GM23248 (cell line): ENCODE data around the gene LRATD1. TPM values are rescaled to one million over a fixed set of nuclear protein-coding genes. Genes with fewer than 3 reads are reported as not detected.

ENCODE experiments used
- DNase-seq: peaks from one replicate; pipeline ENCODE4 v3.0.0-alpha.2; 2015
- H2AFZ ChIP-seq: fragments of 200-600 bp; sonication (generic); 2 replicates; pipeline ENCODE4 v1.6.1; 2016; ENCODE audit warnings: antibody characterized with exemption
- H3F3A ChIP-seq: fragments of 200-600 bp; sonication (generic); 2 replicates; pipeline ENCODE4 v1.6.1; 2016; ENCODE audit warnings: mild to moderate bottlenecking, antibody characterized with exemption, mixed run types; ENCODE audit not compliant: insufficient read depth
- H3K27ac ChIP-seq: fragments of 200-600 bp; sonication (generic); 2 replicates; pipeline ENCODE4 v1.5.1; 2016; ENCODE audit warnings: mild to moderate bottlenecking
- H3K27me3 ChIP-seq: fragments of 200-600 bp; sonication (generic); replicated peaks from 2 replicates; pipeline ENCODE4 v1.6.1; 2016; ENCODE audit warnings: mild to moderate bottlenecking; ENCODE audit not compliant: insufficient read depth
- H3K36me3 ChIP-seq: fragments of 200-600 bp; sonication (generic); 2 replicates; pipeline ENCODE4 v1.6.1; 2016; ENCODE audit warnings: low read depth, mild to moderate bottlenecking
- H3K4me1 ChIP-seq: fragments of 200-600 bp; sonication (generic); 2 replicates; pipeline ENCODE4 v1.6.1; 2016; ENCODE audit warnings: mild to moderate bottlenecking; ENCODE audit not compliant: insufficient read depth
- H3K4me2 ChIP-seq: fragments of 200-600 bp; sonication (generic); one replicate; pipeline ENCODE4 v1.6.1; 2016; ENCODE audit warnings: mild to moderate bottlenecking; ENCODE audit not compliant: unreplicated experiment
- H3K4me3 ChIP-seq: fragments of 200-600 bp; sonication (generic); 2 replicates; pipeline ENCODE4 v1.5.1; 2016; ENCODE audit warnings: mild to moderate bottlenecking
- H3K79me2 ChIP-seq: fragments of 200-600 bp; sonication (generic); 2 replicates; pipeline ENCODE4 v1.6.1; 2016; ENCODE audit warnings: mild to moderate bottlenecking; ENCODE audit not compliant: insufficient read depth
- H3K9ac ChIP-seq: fragments of 200-600 bp; sonication (generic); 2 replicates; pipeline ENCODE4 v1.6.1; 2016; ENCODE audit warnings: mild to moderate bottlenecking
- H3K9me2 ChIP-seq: fragments of 200-600 bp; sonication (generic); 2 replicates; pipeline ENCODE4 v1.6.1; 2016; ENCODE audit warnings: mixed run types, mild to moderate bottlenecking, moderate library complexity; ENCODE audit not compliant: insufficient read depth
- H3K9me3 ChIP-seq: fragments of 200-600 bp; sonication (generic); one replicate; pipeline ENCODE4 v1.6.1; 2017; ENCODE audit warnings: low read depth
- H4K20me1 ChIP-seq: fragments of 200-600 bp; sonication (generic); 2 replicates; pipeline ENCODE4 v1.6.0; 2016; ENCODE audit not compliant: insufficient read depth
- EZH2 ChIP-seq: fragments of 200-600 bp; sonication (generic); IDR thresholded peaks from 2 replicates; pipeline ENCODE4 v1.6.1; 2018; ENCODE audit warnings: antibody characterized with exemption, mild to moderate bottlenecking; ENCODE audit not compliant: insufficient read depth, poor library complexity, severe bottlenecking
- EZH2phosphoT487 ChIP-seq: fragments of 200-600 bp; sonication (generic); IDR thresholded peaks from 2 replicates; pipeline ENCODE4 v1.6.1; 2018; ENCODE audit warnings: antibody characterized with exemption, moderate library complexity, mild to moderate bottlenecking, low read depth; ENCODE audit not compliant: insufficient read depth
- WGBS, 2 experiments: methylation state at CpG; one replicate each; pipeline ENCODE4 v1.1.6; 2015 to 2017; ENCODE audit warnings: low lambda C conversion rate in 2 of 2, low coverage in 1 of 2; ENCODE audit errors: missing lambda C conversion rate in 2 of 2; 5-methylcytosine and 5-hydroxymethylcytosine counted together
- in situ Hi-C: fragments of 300-500 bp; cut with MboI; formaldehyde crosslinking; loops from 2 replicates; pipeline ENCODE4 v1.15.0; 2020
- polyA plus RNA-seq: library from polyadenylated mRNA; unstranded; fragments of >200 nt; fragmentation: Nextera tagmentation; extraction: Ambion mirVana; gene quantifications from 2 replicates; pipeline ENCODE4 v1.2.1, GENCODE V29; 2016
- total RNA-seq: library from RNA; depleted of rRNA; stranded (reverse); fragments of >200 nt; shearing (Covaris generic); gene quantifications from 2 replicates; pipeline ENCODE4 v1.2.3, GENCODE V29; 2014

Gene LRATD1
- total and polyA plus RNA-seq, 2 experiments from 2014 or later: 1.2 to 1.3 TPM

DNA sequence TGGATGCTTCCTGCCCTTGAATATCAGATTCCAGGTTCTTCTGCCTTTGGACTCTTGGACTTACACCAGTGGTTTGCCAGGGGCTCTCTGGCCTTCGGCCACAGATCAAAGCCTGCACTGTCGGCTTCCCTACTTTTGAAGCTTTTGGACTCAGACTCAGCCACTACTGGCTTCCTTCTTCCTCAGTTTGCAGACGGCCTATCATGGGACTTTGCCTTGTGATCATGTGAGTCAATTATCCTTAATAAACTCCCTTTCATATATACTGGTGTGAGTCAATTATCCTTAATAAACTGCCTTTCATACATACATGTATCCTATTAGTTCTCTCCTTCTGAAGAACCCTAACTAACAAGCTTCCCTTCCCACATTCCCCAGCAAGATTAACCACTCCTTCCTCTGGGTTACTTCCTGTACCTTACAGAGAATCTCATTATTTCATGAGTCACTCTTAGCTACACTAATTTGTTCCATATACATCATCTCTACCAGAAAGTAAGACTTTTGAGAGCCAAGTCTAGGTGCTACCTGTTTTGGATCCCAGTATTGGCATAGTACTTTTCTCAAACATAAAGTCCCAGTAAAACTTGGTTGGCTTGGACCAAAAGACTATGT, 31.3 kb upstream of the LRATD1 start:
- Histone ChIP-seq H3K4me2 (no peak overlapping the region), H3F3A (no peaks in the 10 kb centered on the region), H3K36me3 (no peaks in the 10 kb centered on the region), H3K79me2 (no peaks in the 10 kb centered on the region), H3K9me2 (no peaks in the 10 kb centered on the region), H3K27me3 (0 out of 2 replicates have a peak, but pooled peaks cover 4% of the 10 kb centered on the region), H3K4me1 (no peaks in the 10 kb centered on the region), H2AFZ (no peak overlapping the region), H3K9ac (no peak overlapping the region), H3K9me3 (peaks cover 3% of the 10 kb centered on the region), H3K4me3 (no peak overlapping the region), H4K20me1 (no peaks in the 10 kb centered on the region), H3K27ac (no peak overlapping the region)
- in situ Hi-C loops: no loop called here
- WGBS, 2 experiments: 41 to 52% methylated on average over 3 of the region's 3 CpGs
- DNase-seq: no peak
- TF ChIP-seq EZH2 (no peak), EZH2phosphoT487 (no peak)

DNA sequence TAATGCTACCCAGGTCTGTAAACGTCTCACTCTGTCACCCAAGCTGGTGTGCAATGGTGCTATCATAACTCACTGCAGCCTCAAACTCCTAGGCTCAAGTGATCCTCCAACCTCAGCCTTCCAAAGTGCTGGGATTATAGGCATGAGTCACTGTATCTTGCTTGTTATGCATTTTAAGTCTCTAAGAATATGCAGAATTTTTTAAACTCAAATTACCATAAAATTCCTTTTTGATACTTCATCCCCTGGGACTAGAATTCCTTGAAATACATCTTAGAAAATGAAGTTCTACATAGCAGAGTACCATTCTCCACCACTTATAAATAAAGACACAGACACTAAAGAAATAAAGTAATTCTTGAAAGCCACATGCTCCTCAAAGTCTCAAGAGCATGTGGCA, 30.2 kb upstream of the LRATD1 start:
- Histone ChIP-seq H3K9me3 (peaks cover 3% of the 10 kb centered on the region), H3K36me3 (no peaks in the 10 kb centered on the region), H3K4me1 (no peaks in the 10 kb centered on the region), H4K20me1 (no peaks in the 10 kb centered on the region), H3F3A (no peaks in the 10 kb centered on the region), H3K4me3 (no peak overlapping the region), H3K9me2 (no peaks in the 10 kb centered on the region), H2AFZ (no peak overlapping the region), H3K27me3 (0 out of 2 replicates have a peak, but pooled peaks cover 4% of the 10 kb centered on the region), H3K4me2 (no peak overlapping the region), H3K79me2 (no peaks in the 10 kb centered on the region), H3K9ac (no peak overlapping the region), H3K27ac (no peak overlapping the region)
- DNase-seq: no peak
- in situ Hi-C loops: no loop called here
- 6 to 18% methylated on average over 1 of the region's 1 CpG for WGBS, 2 experiments
- TF ChIP-seq EZH2phosphoT487: no peak
- no peak for TF ChIP-seq EZH2

DNA sequence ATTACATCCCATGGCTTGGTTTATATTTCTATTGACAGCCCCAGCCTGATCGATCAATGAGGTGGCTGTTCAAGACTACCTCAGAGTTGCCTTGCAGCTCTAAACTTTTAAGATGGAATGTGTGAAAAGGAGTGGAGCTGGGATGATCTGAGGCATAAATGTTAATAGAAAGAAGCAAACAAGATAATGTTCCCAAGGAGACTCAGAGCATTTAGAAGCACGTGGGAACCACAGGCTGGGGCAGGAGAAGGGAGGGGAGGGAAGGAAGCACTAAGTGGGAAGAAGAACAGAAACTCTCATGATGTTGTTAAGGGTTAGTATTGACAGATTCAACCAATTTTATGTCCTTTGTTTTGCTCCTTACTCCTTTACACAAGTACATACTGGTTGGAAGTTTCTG, 28.8 kb upstream of the LRATD1 start:
- no peak overlapping the region for H3K4me2 ChIP-seq
- H3K27me3 ChIP-seq: no peaks in the 10 kb centered on the region
- H3K79me2 ChIP-seq: no peaks in the 10 kb centered on the region
- no peaks in the 10 kb centered on the region for H3K4me1 ChIP-seq
- 17 to 24% methylated on average over 2 of the region's 2 CpGs for WGBS, 2 experiments
- TF ChIP-seq EZH2phosphoT487: no peak
- no peak for TF ChIP-seq EZH2
- no peaks in the 10 kb centered on the region for H3K9me2 ChIP-seq
- no peak for DNase-seq
- in situ Hi-C loops: no loop called here
- no peak overlapping the region for H3K27ac ChIP-seq
- H3F3A ChIP-seq: no peaks in the 10 kb centered on the region
- peaks cover 3% of the 10 kb centered on the region for H3K9me3 ChIP-seq
- H2AFZ ChIP-seq: no peak overlapping the region
- no peak overlapping the region for H3K4me3 ChIP-seq
- H4K20me1 ChIP-seq: no peaks in the 10 kb centered on the region
- no peak overlapping the region for H3K9ac ChIP-seq
- no peaks in the 10 kb centered on the region for H3K36me3 ChIP-seq

DNA sequence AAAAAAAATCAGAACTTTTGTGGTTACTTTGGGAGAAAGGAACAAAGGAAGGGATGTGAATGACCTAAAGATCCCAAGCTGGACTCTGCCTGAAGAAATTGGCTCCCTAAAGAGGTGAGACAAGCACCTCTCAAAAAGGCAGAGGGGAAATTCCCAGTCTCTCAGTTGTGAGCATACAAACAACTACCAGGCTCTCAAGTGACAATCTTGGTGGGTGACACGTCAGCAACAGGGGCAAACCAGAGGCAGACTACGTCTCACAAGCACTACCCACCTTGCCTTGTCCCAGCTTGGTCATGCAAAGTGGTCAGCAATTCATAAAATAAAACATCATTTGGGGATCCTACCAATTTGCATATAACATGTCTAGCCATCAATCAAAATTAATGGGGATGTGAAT, 24.3 kb upstream of the LRATD1 start:
- in situ Hi-C loops: no loop called here

DNA sequence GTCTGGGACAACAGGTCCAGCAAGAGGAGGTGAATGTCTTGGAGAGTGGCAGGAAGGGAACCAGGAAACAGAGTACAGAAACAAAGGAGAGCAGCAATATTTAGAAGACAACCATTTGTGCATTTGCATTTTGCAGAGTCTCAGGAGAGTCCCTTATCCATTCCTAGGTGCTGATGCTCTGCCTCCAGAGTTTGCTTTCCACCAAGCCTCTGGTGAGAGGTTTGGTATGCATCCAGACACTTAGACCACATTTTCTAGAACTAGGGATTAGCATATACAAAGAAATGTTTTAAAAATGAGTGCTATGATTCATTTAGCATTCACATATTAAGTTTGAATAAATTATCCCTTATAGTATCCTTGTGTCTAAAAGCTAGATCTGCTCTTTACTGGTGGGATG, 18.5 kb upstream of the LRATD1 start:
- Histone ChIP-seq H3K27me3 (no peaks in the 10 kb centered on the region), H4K20me1 (no peaks in the 10 kb centered on the region), H3K36me3 (no peaks in the 10 kb centered on the region), H3K27ac (no peak overlapping the region), H3K4me1 (no peaks in the 10 kb centered on the region), H3K9ac (no peak overlapping the region), H3F3A (no peaks in the 10 kb centered on the region), H3K4me3 (no peak overlapping the region), H2AFZ (no peak overlapping the region), H3K79me2 (no peaks in the 10 kb centered on the region), H3K9me2 (no peaks in the 10 kb centered on the region), H3K9me3 (no peaks in the 10 kb centered on the region), H3K4me2 (no peak overlapping the region)
- no peak for TF ChIP-seq EZH2
- TF ChIP-seq EZH2phosphoT487: no peak
- in situ Hi-C loops: no loop called here
- DNase-seq: peak; percentile 4

More for the DNA sequence above, 24.3 kb upstream of the LRATD1 start:
- TF ChIP-seq EZH2phosphoT487: no peak
- TF ChIP-seq EZH2: no peak
- Histone ChIP-seq H3K9ac (no peak overlapping the region), H3K4me2 (no peak overlapping the region), H3K79me2 (no peaks in the 10 kb centered on the region), H3K27me3 (no peaks in the 10 kb centered on the region), H3K36me3 (no peaks in the 10 kb centered on the region), H3F3A (no peaks in the 10 kb centered on the region), H2AFZ (no peak overlapping the region), H4K20me1 (no peaks in the 10 kb centered on the region), H3K4me1 (no peaks in the 10 kb centered on the region), H3K9me3 (no peaks in the 10 kb centered on the region), H3K4me3 (no peak overlapping the region), H3K27ac (no peak overlapping the region), H3K9me2 (no peaks in the 10 kb centered on the region)
- 20 to 22% methylated on average over 2 of the region's 2 CpGs for WGBS, 2 experiments
- no peak for DNase-seq
